Ramos (cell line): ENCODE results near the gene ARMC10.
"Not testable (repeated sequence)": the region's sequence is repeated elsewhere in the genome, so short reads cannot be mapped to it uniquely, and the experiment has no call there.

Experiments
- in situ Hi-C: fragments of 300-500 bp; cut with MboI; formaldehyde crosslinking; loops from one replicate; pipeline ENCODE4 v1.14.3; 2022; ENCODE audit warnings: low sequenced_read_pairs; ENCODE audit not compliant: unreplicated experiment

ARMC10 gene

GRCh38 chr7:103117465-103117864 lies 42.5 kb downstream of the ARMC10 start:
- in situ Hi-C loops = no loop called here

- in situ Hi-C loops = no loop called here
These were observed 44.9 kb downstream of the ARMC10 start for GRCh38 chr7:103119791-103120291.

- in situ Hi-C loops = no loop called here
These were observed 45.4 kb downstream of the ARMC10 start for GRCh38 chr7:103120362-103120761.

GRCh38 chr7:103121641-103122040 lies 46.7 kb downstream of the ARMC10 start:
- in situ Hi-C loops = no loop called here

GRCh38 chr7:103123529-103123928 lies 48.6 kb downstream of the ARMC10 start:
- in situ Hi-C loops = no loop called here

- in situ Hi-C loops = no loop called here
These were observed 49.6 kb downstream of the ARMC10 start for GRCh38 chr7:103124429-103124979.

- in situ Hi-C loops = no loop called here
These were observed 52.1 kb downstream of the ARMC10 start for GRCh38 chr7:103127006-103127405.

- in situ Hi-C loops = no loop called here
These were observed 55.0 kb downstream of the ARMC10 start for GRCh38 chr7:103129702-103130549.

- in situ Hi-C loops = no loop called here
These were observed 56.1 kb downstream of the ARMC10 start for GRCh38 chr7:103130901-103131624.

GRCh38 chr7:103132995-103133688 lies 58.2 kb downstream of the ARMC10 start:
- in situ Hi-C loops = no loop called here

- in situ Hi-C loops = no loop called here
These were observed 60.1 kb downstream of the ARMC10 start for GRCh38 chr7:103134836-103135554.

GRCh38 chr7:103140061-103140460 lies 65.1 kb downstream of the ARMC10 start:
- in situ Hi-C loops = no loop called here

GRCh38 chr7:103140685-103141084 lies 65.7 kb downstream of the ARMC10 start:
- in situ Hi-C loops = no loop called here

- in situ Hi-C loops = no loop called here
These were observed 66.9 kb downstream of the ARMC10 start for GRCh38 chr7:103141753-103142404.

- in situ Hi-C loops = no loop called here
These were observed 67.6 kb downstream of the ARMC10 start for GRCh38 chr7:103142494-103142893.

- in situ Hi-C loops = no loop called here
These were observed 68.9 kb downstream of the ARMC10 start for GRCh38 chr7:103143868-103144267.

- in situ Hi-C loops = not testable (repeated sequence)
These were observed 69.8 kb downstream of the ARMC10 start for GRCh38 chr7:103144754-103145153.

- in situ Hi-C loops = no loop called here
These were observed 73.4 kb downstream of the ARMC10 start for GRCh38 chr7:103148131-103148993.
